ENCODE results near the gene EHBP1. TPM values are rescaled to one million over a fixed set of nuclear protein-coding genes. Genes with fewer than 3 reads are reported as not detected.
A peak's percentile ranks its signal among the peaks of the same experiment; 100 is the strongest.

The EHBP1 gene
- total and polyA plus RNA-seq, 4 donors: 12.0 to 70.9 (median 28.1) TPM

GRCh38 chr2:63051795-63052333 is 346.4 kb downstream of the EHBP1 start:
- Histone ChIP-seq H3K27me3 (ENCODE audit: control insufficient read depth in 1 of 2, insufficient read depth in 2 of 2, low read length in 1 of 2) (peaks cover 0 to 1% of the 10 kb centered on the region in 2 donors), H3K36me3 (ENCODE audit: control insufficient read depth in 1 of 2, insufficient read depth in 2 of 2, low read length in 1 of 2) (no peaks in the 10 kb centered on the region), H3K4me3 (ENCODE audit: low read length in 2 of 2) (no peak overlapping the region), H3K9me3 (ENCODE audit: control insufficient read depth, low read length) (peaks cover 1% of the 10 kb centered on the region), H3K27ac (ENCODE audit: low read depth in 1 of 2, low read length in 2 of 2) (no peak overlapping the region), H3K4me1 (ENCODE audit: control insufficient read depth in 1 of 2, insufficient read depth in 2 of 2, low read length in 2 of 2) (no peaks in the 10 kb centered on the region)
- intact Hi-C loops (cut with DNase I): no loop called here
- WGBS, 2 donors: 79 to 80% methylated on average over 40 to 42 of the region's 42 CpGs
- DNase-seq (no peak), ATAC-seq (ENCODE audit: low FRiP score) (no peak)

- H3K4me1 ChIP-seq (ENCODE audit: control insufficient read depth in 1 of 2, insufficient read depth in 2 of 2, low read length in 2 of 2): no peaks in the 10 kb centered on the region
- H3K27me3 ChIP-seq (ENCODE audit: control insufficient read depth in 1 of 2, insufficient read depth in 2 of 2, low read length in 1 of 2): no peaks in the 10 kb centered on the region
- H3K36me3 ChIP-seq (ENCODE audit: control insufficient read depth in 1 of 2, insufficient read depth in 2 of 2, low read length in 1 of 2): no peaks in the 10 kb centered on the region
- peaks cover 1% of the 10 kb centered on the region for H3K9me3 ChIP-seq (ENCODE audit: control insufficient read depth, low read length)
- no peak overlapping the region for H3K27ac ChIP-seq (ENCODE audit: low read depth in 1 of 2, low read length in 2 of 2)
- intact Hi-C loops (cut with DNase I): no loop called here
- ATAC-seq (ENCODE audit: low FRiP score) (no peak), DNase-seq (no peak)
- H3K4me3 ChIP-seq (ENCODE audit: low read length in 2 of 2): no peak overlapping the region
- 86 to 89% methylated on average over 27 of the region's 27 CpGs for WGBS, 2 donors
These were observed 347.0 kb downstream of the EHBP1 start for GRCh38 chr2:63052411-63053080.

GRCh38 chr2:63053081-63053888 is 347.8 kb downstream of the EHBP1 start:
- ATAC-seq (ENCODE audit: low FRiP score) (no peak), DNase-seq (no peak)
- peaks cover 0 to 4% of the 10 kb centered on the region in 2 donors for H3K27me3 ChIP-seq (ENCODE audit: control insufficient read depth in 1 of 2, insufficient read depth in 2 of 2, low read length in 1 of 2)
- H3K36me3 ChIP-seq (ENCODE audit: control insufficient read depth in 1 of 2, insufficient read depth in 2 of 2, low read length in 1 of 2): no peaks in the 10 kb centered on the region
- no peaks in the 10 kb centered on the region for H3K4me1 ChIP-seq (ENCODE audit: control insufficient read depth in 1 of 2, insufficient read depth in 2 of 2, low read length in 2 of 2)
- intact Hi-C loops (cut with DNase I): no loop called here
- H3K4me3 ChIP-seq (ENCODE audit: low read length in 2 of 2): no peak overlapping the region
- H3K9me3 ChIP-seq (ENCODE audit: control insufficient read depth, low read length): peaks cover 1% of the 10 kb centered on the region
- H3K27ac ChIP-seq (ENCODE audit: low read depth in 1 of 2, low read length in 2 of 2): no peak overlapping the region
- 75 to 78% methylated on average over 34 of the region's 34 CpGs for WGBS, 2 donors

DNA sequence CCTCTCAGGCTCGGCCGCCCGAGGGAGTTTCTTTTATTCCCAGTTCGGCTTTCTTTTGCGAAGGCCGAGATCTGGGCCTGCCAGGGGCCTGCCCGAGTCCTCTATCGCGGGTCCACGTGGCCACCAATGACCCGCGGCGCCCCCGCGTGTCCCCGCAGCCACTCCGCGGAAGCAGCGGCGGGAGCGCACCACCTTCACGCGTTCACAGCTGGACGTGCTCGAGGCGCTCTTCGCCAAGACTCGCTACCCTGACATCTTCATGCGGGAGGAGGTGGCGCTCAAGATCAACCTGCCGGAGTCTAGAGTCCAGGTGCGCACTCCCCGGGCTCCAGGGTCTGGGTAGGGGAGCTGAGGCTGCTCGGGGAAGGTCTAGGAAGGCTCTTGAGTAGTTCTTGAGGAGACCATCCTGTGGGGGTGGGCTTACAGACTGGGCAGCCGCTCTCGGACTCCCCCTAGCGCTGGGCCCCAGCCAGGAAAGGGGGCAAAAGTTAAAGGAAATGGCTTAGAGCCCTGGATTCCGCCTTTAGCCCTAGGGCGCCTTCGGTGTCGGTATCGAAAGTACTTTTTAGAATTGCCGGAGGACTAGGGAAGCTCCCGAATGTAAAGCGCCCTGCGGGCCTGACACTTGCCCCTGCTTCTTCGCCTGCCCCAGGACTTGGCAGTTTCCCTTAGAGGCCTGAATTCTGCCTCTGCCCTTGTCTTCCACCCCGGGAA is 348.5 kb downstream of the EHBP1 start:
- no peaks in the 10 kb centered on the region for H3K4me1 ChIP-seq (ENCODE audit: control insufficient read depth in 1 of 2, insufficient read depth in 2 of 2, low read length in 2 of 2)
- 11 to 13% methylated on average over 48 of the region's 48 CpGs for WGBS, 2 donors
- peaks cover 0 to 6% of the 10 kb centered on the region in 2 donors for H3K27me3 ChIP-seq (ENCODE audit: control insufficient read depth in 1 of 2, insufficient read depth in 2 of 2, low read length in 1 of 2)

DNA sequence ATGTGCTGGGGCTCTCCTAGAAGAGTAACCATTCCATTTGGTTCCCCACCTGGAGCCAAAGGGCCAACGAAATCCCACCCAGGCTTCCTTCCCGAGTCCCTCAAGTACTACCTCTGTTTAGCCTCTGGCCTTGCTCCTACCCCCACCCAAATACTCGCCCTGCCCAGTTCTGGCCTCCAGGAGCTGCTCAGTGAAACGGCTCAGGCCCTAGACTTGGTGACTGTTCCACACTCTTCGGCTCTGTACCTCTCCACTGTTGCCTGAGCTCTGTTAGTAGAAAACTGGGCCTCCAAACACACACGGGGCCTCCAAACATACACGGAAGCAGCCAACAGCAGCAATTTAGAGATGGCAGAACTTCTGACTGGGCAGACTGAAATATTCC is 349.3 kb downstream of the EHBP1 start:
- no peaks in the 10 kb centered on the region for H3K36me3 ChIP-seq (ENCODE audit: control insufficient read depth in 1 of 2, insufficient read depth in 2 of 2, low read length in 1 of 2)
- H3K4me3 ChIP-seq (ENCODE audit: low read length in 2 of 2): no peak overlapping the region
- no peaks in the 10 kb centered on the region for H3K9me3 ChIP-seq (ENCODE audit: control insufficient read depth, low read length)
- H3K27ac ChIP-seq (ENCODE audit: low read depth in 1 of 2, low read length in 2 of 2): no peak overlapping the region
- H3K4me1 ChIP-seq (ENCODE audit: control insufficient read depth in 1 of 2, insufficient read depth in 2 of 2, low read length in 2 of 2): no peaks in the 10 kb centered on the region
- no peak for ATAC-seq (ENCODE audit: low FRiP score)
- peaks cover 0 to 6% of the 10 kb centered on the region in 2 donors for H3K27me3 ChIP-seq (ENCODE audit: control insufficient read depth in 1 of 2, insufficient read depth in 2 of 2, low read length in 1 of 2)
- DNase-seq: no peak
- intact Hi-C loops (cut with DNase I): loop anchor here in 1 of 2 donors (5.0 kb wide), 1 partner anchor 942 kb away; no protein-coding TSS in a partner anchor
- 37 to 41% methylated on average over 7 of the region's 7 CpGs for WGBS, 2 donors

More for the DNA sequence above, 348.5 kb downstream of the EHBP1 start:
- Histone ChIP-seq H3K36me3 (ENCODE audit: control insufficient read depth in 1 of 2, insufficient read depth in 2 of 2, low read length in 1 of 2) (no peaks in the 10 kb centered on the region), H3K27ac (ENCODE audit: low read depth in 1 of 2, low read length in 2 of 2) (no peak overlapping the region), H3K9me3 (ENCODE audit: control insufficient read depth, low read length) (no peaks in the 10 kb centered on the region), H3K4me3 (ENCODE audit: low read length in 2 of 2) (no peak overlapping the region)
- no peak for DNase-seq
- intact Hi-C loops (cut with DNase I): no loop called here
- ATAC-seq (ENCODE audit: low FRiP score): no peak

- Histone ChIP-seq H3K4me3 (ENCODE audit: low read length in 2 of 2) (no peak overlapping the region), H3K27ac (ENCODE audit: low read depth in 1 of 2, low read length in 2 of 2) (no peak overlapping the region), H3K36me3 (ENCODE audit: control insufficient read depth in 1 of 2, insufficient read depth in 2 of 2, low read length in 1 of 2) (no peaks in the 10 kb centered on the region), H3K9me3 (ENCODE audit: control insufficient read depth, low read length) (no peaks in the 10 kb centered on the region), H3K4me1 (ENCODE audit: control insufficient read depth in 1 of 2, insufficient read depth in 2 of 2, low read length in 2 of 2) (no peaks in the 10 kb centered on the region), H3K27me3 (ENCODE audit: control insufficient read depth in 1 of 2, insufficient read depth in 2 of 2, low read length in 1 of 2) (peaks cover 0 to 6% of the 10 kb centered on the region in 2 donors)
- ATAC-seq (ENCODE audit: low FRiP score): no peak
- peak in 1 of 2 donors; percentile 78 for DNase-seq
- 5 to 6% methylated on average over 51 to 63 of the region's 63 CpGs for WGBS, 2 donors
- intact Hi-C loops (cut with DNase I): loop anchor here in 1 of 2 donors (5.0 kb wide), 1 partner anchor 942 kb away; no protein-coding TSS in a partner anchor
These were observed 350.0 kb downstream of the EHBP1 start for GRCh38 chr2:63055226-63056106.

GRCh38 chr2:63056107-63057050 is 350.9 kb downstream of the EHBP1 start:
- ATAC-seq (ENCODE audit: low FRiP score) (no peak), DNase-seq (peak; percentile 51 to 78)
- peaks cover 0 to 6% of the 10 kb centered on the region in 2 donors for H3K27me3 ChIP-seq (ENCODE audit: control insufficient read depth in 1 of 2, insufficient read depth in 2 of 2, low read length in 1 of 2)
- no peaks in the 10 kb centered on the region for H3K4me1 ChIP-seq (ENCODE audit: control insufficient read depth in 1 of 2, insufficient read depth in 2 of 2, low read length in 2 of 2)
- no peak overlapping the region for H3K4me3 ChIP-seq (ENCODE audit: low read length in 2 of 2)
- intact Hi-C loops (cut with DNase I): loop anchor here in 1 of 2 donors (5.0 kb wide), 1 partner anchor 941 kb away; no protein-coding TSS in a partner anchor
- H3K27ac ChIP-seq (ENCODE audit: low read depth in 1 of 2, low read length in 2 of 2): no peak overlapping the region
- WGBS, 2 donors: 13 to 14% methylated on average over 47 to 49 of the region's 49 CpGs
- H3K9me3 ChIP-seq (ENCODE audit: control insufficient read depth, low read length): no peaks in the 10 kb centered on the region
- no peaks in the 10 kb centered on the region for H3K36me3 ChIP-seq (ENCODE audit: control insufficient read depth in 1 of 2, insufficient read depth in 2 of 2, low read length in 1 of 2)
